D721Med (cell line): ENCODE measurements around the gene GMDS.
"Not testable (repeated sequence)": the region's sequence is repeated elsewhere in the genome, so short reads cannot be mapped to it uniquely, and the experiment has no call there.

Experiments
- DNase-seq: peaks from one replicate; pipeline ENCODE4 v3.0.0; 2011; ENCODE audit warnings: low spot score; ENCODE audit not compliant: insufficient read length
- FAIRE-seq: peaks from 2 replicates; lab custom pipeline; 2011; peaks lifted over from hg19 to GRCh38; lab: Jason Lieb, UNC
- TF ChIP-seq, protein P1 (sequence below): IDR thresholded peaks from 2 replicates; pipeline ENCODE4 v1.5.1; 2012; ENCODE audit warnings: mild to moderate bottlenecking, control low read depth; ENCODE audit not compliant: insufficient read depth; ENCODE audit errors: missing control alignments

GMDS gene

DNA sequence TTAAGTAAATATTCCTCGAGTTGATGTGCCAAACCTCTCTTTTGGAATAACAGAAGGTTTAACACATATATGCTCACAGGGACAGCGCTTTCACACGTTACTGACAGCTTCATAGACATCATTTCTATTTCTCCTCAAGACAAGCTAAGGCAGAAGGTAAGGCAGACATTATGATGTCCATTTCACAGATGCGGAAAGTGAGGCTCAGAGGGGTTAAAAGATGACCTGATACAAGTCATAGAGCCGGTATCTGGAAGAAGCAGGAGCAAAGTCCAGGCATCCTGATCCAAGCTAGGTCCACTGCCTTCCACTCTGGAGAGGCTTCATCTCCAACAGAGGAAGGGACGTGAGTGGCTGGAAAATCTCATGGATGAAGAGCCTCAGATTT, 548.9 kb downstream of the GMDS start:
- FAIRE-seq (no peak), DNase-seq (no peak)
- TF ChIP-seq, protein P1, sequence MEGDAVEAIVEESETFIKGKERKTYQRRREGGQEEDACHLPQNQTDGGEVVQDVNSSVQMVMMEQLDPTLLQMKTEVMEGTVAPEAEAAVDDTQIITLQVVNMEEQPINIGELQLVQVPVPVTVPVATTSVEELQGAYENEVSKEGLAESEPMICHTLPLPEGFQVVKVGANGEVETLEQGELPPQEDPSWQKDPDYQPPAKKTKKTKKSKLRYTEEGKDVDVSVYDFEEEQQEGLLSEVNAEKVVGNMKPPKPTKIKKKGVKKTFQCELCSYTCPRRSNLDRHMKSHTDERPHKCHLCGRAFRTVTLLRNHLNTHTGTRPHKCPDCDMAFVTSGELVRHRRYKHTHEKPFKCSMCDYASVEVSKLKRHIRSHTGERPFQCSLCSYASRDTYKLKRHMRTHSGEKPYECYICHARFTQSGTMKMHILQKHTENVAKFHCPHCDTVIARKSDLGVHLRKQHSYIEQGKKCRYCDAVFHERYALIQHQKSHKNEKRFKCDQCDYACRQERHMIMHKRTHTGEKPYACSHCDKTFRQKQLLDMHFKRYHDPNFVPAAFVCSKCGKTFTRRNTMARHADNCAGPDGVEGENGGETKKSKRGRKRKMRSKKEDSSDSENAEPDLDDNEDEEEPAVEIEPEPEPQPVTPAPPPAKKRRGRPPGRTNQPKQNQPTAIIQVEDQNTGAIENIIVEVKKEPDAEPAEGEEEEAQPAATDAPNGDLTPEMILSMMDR = no peak

DNA sequence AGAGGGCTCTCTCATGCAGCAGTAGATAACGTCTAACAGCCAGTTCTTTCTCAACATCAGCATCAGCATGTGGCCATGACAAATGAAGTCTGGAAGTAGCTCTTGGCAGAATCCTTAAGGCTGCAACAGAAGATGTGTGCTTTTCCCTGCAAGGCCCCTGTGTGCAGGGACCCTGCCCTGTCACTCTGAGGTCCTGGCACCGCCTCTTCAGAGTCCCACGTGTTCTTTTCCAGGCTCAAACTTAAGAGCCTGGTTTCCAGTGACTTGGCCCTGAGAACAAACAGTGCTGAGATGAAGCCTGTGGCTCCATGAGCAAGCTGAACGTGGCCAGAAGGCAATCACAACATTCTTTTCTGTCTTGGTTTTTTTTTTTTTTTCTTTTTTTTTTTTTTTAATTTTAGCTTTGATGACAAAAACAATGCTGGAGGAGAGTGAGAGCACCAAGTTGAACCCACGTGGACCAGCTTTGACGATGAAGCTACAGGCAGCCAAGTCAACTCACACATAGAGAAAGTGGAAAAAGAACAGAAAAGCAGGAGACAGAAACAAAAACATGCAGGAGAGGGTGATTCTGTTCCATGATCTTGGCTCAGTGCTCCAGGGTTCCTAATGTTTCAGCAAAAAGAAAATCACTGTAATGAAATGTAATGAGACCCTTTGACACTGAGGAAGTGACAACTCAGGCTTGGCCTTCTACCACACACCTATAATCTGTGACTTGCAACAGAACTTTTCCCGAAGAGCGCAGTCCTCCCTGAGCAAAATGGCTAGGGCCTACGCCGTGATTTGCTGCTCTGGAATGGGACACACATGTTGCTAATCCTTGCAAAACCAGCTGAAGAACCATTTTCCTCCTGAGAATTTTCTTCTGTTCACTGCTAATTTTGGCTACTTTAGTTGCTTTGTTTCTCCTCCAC, 549.6 kb downstream of the GMDS start:
- TF ChIP-seq, protein P1 = no peak
- no peak for FAIRE-seq

DNA sequence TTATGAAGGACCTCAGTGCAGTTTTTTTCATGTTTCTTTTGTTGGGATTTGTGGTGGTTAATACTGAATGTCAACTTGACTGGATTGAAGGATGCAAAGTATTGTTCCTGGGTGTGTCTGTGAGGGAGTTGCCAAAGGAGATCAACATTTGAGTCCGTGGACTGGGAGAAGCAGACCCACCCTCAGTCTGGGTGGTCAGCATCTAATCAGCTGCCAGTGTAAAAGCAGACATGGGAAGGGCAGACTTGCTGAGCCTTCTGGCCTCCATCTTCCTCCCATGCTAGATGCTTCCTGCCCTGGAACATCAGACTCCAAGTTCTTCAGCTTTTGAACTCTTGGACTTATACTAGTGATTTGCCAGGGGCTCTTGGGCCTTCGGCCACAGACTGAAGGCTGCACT, 553.6 kb downstream of the GMDS start:
- not testable (repeated sequence) for FAIRE-seq, DNase-seq

More for the DNA sequence above, 549.6 kb downstream of the GMDS start:
- DNase-seq = no peak

DNA sequence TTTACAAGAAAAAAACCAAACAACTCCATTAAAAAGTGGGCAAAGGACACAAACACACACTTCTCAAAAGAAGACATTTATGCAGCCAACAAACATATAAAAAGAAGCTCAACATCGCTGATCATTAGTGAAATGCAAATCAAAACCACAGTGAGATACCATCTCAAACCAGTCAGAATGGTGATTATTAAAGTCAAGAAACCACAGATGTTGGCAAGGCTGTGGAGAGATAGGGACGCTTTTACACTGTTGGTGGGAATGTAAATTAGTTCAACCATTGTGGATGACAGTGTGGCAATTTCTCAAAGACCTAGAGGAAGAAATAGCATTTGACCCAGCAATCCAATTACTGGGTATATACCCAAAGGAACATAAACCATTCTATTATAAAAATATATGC, 554.7 kb downstream of the GMDS start:
- DNase-seq, FAIRE-seq: not testable (repeated sequence)

DNA sequence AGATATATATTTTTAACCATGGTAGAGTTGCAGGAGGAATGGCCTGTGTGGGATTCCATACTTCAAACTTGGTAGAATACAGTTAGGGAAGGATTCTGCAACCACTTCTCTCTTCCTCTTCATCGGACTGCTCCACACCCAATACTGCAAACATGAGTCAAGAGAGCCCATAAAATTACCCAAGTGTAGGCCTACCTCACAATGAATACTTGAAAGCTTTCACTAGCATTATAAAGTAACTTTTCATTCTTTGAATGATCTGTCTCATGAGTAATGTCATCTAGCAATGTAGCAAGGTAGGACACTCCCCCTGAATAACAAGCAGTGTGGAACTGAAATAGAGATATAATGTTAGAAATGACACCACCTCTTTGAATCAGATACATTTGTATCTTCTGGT, 556.3 kb downstream of the GMDS start:
- TF ChIP-seq, protein P1 = no peak
- DNase-seq = no peak
- FAIRE-seq = no peak

GRCh38 chr6:1688396-1688795, 557.0 kb downstream of the GMDS start:
- FAIRE-seq (no peak), DNase-seq (no peak)
- TF ChIP-seq, protein P1 = no peak

- FAIRE-seq (no peak), DNase-seq (no peak)
- TF ChIP-seq, protein P1 = no peak
Observed at GRCh38 chr6:1687402-1687801, 558.0 kb downstream of the GMDS start.
